Measurements from ENCODE around the gene PGM2L1.
"Not testable (repeated sequence)": the region's sequence is repeated elsewhere in the genome, so short reads cannot be mapped to it uniquely, and the experiment has no call there.

Gene PGM2L1

GRCh38 chr11:74397501-74398243 lies 561 bp downstream of the PGM2L1 start:
- DNase-seq = no peak

DNA sequence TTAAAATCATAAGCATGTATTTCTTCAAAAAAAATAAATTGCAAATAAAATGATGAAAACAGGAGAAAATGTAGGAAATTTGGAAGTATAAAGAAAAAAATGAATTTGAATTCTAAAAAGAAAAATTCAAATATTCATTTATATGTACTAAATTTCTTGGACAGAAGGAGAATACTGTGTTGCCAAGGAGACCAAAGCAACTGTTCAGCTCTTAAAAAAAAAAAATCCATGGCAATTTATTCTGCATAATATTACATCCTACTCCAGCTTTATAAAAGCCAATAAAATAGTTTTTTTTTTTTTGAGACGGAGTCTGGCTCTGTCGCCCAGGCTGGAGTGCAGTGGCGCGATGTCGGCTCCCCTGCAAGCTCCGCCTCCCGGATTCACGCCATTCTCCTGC lies 6.0 kb downstream of the PGM2L1 start:
- DNase-seq = no peak

- DNase-seq = no peak
Measured at GRCh38 chr11:74391193-74391592, 7.0 kb downstream of the PGM2L1 start.

- DNase-seq = no peak
Measured at GRCh38 chr11:74390697-74391096, 7.5 kb downstream of the PGM2L1 start.

DNA sequence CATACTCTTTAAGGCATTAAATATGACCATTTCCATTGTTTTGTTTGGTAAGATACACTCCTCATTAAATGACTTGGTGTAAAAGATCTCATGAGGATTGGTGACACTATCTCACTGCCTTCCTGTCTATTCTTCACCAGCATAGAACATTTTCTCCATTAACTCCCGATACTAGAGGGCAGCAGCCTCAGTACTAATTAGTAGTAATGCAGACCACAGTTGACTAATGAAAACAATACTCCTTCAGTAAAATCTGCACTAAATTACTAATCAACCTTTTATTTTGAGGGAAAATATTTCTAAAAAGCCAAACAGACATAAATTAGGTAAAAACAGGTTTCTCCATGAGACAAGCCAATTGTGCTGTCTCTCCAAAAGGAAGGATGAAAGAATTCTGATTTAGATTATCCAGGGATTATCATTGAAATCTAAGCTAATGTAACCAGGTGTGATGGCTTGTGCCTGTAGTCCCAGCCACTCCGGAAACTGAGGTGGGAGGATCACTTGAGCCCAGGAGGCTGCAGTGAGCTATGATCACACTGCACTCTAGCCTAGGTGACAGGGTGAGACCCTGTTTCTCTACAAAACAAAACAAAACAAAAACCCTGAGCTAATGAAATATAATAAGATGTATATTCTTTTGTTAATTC lies 9.4 kb downstream of the PGM2L1 start:
- no peak for DNase-seq

- no peak for DNase-seq
Measured at GRCh38 chr11:74384641-74385040, 13.6 kb downstream of the PGM2L1 start.

- no peak for DNase-seq
Measured at GRCh38 chr11:74380746-74381439, 17.3 kb downstream of the PGM2L1 start.

- no peak for DNase-seq
Measured at GRCh38 chr11:74377689-74378088, 20.5 kb downstream of the PGM2L1 start.

DNA sequence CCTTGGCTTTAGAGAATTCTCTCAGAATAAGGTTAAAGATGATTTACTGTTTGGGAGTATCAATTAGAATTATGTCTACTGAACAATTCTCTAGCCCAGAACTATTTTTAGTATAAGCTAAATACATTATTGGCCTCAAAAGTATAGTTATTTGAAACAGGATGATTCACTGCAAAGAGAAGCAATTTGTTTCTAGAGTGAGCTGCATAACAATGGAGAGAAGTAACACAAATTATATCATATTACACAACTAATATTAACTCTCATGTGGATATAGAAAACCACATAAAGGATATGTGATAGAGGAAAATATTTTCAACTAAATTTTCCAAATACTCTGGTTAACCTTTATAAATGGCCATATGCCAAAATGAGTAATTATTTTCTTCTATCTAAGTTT lies 24.9 kb downstream of the PGM2L1 start:
- no peak for DNase-seq

DNA sequence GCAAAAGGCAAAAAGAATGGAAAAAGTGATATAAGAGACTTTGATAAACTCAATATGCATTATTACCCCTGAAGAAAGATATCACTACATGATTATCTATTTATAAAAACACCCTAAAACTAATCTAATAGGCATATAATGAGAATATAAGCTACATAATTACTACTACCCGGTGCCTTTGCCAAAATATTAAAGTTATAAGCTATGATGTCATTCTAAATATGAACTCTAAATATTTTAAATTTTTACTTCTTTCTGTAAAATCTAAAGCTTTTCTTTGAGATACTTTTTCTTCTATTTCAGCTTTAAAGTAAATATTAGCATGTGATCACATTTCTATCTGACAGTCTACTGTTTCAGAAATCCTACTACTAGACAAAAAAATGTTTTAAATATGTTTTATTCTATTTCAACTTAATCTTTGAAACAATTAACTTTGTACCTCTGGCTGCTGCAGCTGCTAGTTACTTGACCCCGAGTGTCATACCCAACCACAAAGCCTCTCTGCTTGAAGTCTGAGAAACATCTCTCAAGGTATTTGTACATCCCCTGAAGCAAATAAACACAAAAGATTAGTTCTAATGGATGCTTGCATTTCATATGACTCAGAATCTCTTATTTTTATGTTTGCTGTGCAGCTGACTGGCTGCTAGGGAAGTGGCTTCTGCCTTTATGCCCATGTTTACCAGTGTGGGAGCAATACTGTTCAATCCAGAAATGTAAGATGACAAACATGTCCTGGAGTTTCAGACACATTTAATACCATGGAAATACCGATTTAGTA lies 26.8 kb downstream of the PGM2L1 start:
- no peak for DNase-seq

- DNase-seq = no peak
Measured at GRCh38 chr11:74370123-74370522, 28.1 kb downstream of the PGM2L1 start.

GRCh38 chr11:74367881-74368280 lies 30.4 kb downstream of the PGM2L1 start:
- DNase-seq = no peak

- no peak for DNase-seq
Measured at GRCh38 chr11:74366576-74366975, 31.7 kb downstream of the PGM2L1 start.

GRCh38 chr11:74365805-74366204 lies 32.4 kb downstream of the PGM2L1 start:
- not testable (repeated sequence) for DNase-seq

DNA sequence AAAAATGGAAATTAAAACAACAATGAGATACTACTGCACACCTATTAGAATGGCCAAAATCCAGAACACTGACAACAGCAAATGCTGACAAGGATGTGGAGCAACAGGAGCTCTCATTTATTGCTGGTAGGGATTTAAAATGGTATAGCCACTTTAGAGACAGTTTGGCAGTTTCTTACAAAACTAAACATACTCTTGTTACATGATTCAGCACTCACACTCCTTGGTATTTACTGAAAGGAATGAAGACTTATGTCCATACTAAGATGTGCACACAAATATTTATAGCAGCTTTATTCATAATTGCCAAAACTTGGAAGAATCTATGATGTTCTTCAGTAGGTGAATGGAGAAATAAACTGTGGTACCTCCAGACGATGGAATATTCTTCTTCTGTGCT lies 40.8 kb downstream of the PGM2L1 start:
- DNase-seq = no peak

- no peak for DNase-seq
Measured at GRCh38 chr11:74355626-74356025, 42.6 kb downstream of the PGM2L1 start.

- no peak for DNase-seq
Measured at GRCh38 chr11:74354036-74354435, 44.2 kb downstream of the PGM2L1 start.

GRCh38 chr11:74347381-74347780 lies 50.9 kb downstream of the PGM2L1 start:
- DNase-seq = no peak

DNA sequence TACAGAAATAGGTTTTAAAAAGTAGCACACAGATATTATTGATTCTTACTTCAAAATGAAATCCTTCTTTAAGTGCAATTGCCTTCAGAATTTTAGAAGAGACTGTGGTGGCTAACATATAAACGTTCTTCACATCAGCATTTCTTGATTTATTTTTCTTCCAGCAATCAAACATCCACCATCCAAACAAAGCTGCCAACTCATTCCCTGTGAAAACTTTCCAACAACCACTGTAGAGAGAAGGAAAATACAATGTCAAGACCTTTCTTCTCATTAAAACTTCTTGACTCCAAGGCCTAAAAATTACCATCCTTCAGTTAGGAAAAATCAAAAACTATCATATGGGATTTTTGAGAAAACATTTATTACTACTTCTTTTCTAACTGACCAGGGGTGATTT lies 52.8 kb downstream of the PGM2L1 start:
- DNase-seq = no peak

DNA sequence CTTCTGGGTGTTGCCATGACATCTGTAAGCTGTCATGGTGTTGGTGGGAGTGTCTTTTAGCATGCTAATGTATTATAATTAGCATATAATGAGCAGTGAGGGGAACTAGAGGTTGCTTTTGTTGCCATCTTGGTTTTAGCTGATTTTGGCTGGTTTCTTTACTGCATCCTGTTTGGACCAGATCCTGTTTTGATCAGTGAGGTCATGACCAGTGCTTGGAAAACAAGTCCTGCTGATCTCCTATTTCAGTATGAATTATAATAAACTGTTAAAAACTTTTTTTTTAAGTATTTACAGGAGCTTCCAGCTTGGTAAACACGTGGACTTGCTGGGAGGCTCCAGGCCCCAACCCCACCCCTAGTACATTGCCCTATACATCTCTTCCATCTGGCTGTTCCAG lies 56.3 kb downstream of the PGM2L1 start:
- DNase-seq = no peak

GRCh38 chr11:74339619-74340018 lies 58.6 kb downstream of the PGM2L1 start:
- no peak for DNase-seq

- DNase-seq = no peak
Measured at GRCh38 chr11:74338963-74339362, 59.3 kb downstream of the PGM2L1 start.

DNA sequence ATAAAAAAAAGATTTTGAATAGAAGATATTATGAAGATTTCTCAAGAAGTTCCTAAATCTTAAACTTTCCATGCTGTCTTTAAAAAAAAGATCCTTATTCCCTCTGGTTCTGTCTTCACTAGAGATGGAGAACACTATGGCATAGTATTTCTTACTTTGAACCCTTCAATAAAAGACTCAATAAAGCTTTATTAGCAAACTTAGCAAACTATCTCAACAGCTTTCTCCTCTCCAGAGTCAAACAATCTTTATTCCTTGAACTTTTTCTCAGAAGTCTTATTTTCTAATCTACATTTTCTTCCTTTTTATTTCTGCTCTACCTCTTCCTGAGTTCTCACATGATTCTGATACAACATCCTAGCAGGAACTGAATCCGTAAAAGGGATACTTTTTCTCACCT lies 65.0 kb downstream of the PGM2L1 start:
- DNase-seq = no peak

Data from activated CD8-positive, alpha-beta memory T cell treated with anti-CD3 and anti-CD28 coated beads, Interleukin-2, amount 50 U/mL, for 48 hours (primary cell).